Measurements from ENCODE around the gene LHCGR. TPM values are rescaled to one million over a fixed set of nuclear protein-coding genes. Genes with fewer than 3 reads are reported as not detected.

LHCGR gene
- total and polyA plus RNA-seq, 10 donors, result 0.03 TPM; not detected in 9

GRCh38 chr2:48792030-48792429, 36.5 kb upstream of the LHCGR start:
- Histone ChIP-seq H3K36me3 (no peaks in the 10 kb centered on the region), H3K4me3 (no peak overlapping the region), H3K27ac (no peak overlapping the region), H3K4me1 (no peaks in the 10 kb centered on the region), H3K9me3 (no peaks in the 10 kb centered on the region), H3K27me3 (replicated peaks in 1 of 7) (no peaks in the 10 kb centered on the region)
- no peak for TF ChIP-seq POLR2A (IDR thresholded peaks at IDR 0.05)
- no peak for TF ChIP-seq CTCF (IDR thresholded peaks at IDR 0.05 in 8 of 11, conservative IDR thresholded peaks at IDR 0.05 in 3 of 11)
- DNase-seq, result no peak
- WGBS, 5 donors, result 73 to 82% (median 80%) methylated on average over 3 of the region's 3 CpGs
- intact Hi-C loops (cut with DNase I; ENCODE audit: low total_unique reads), result no loop called here

- no peak for DNase-seq
- H3K36me3 ChIP-seq, result no peaks in the 10 kb centered on the region
- no peak overlapping the region for H3K4me3 ChIP-seq
- WGBS, 5 donors, result 75 to 85% (median 78%) methylated on average over 13 of the region's 13 CpGs
- intact Hi-C loops (cut with DNase I; ENCODE audit: low total_unique reads), result no loop called here
- no peaks in the 10 kb centered on the region for H3K9me3 ChIP-seq
- TF ChIP-seq POLR2AphosphoS5 (IDR thresholded peaks at IDR 0.05) (no peak), CTCF (IDR thresholded peaks at IDR 0.05 in 8 of 11, conservative IDR thresholded peaks at IDR 0.05 in 3 of 11) (no peak), POLR2A (IDR thresholded peaks at IDR 0.05) (no peak)
- H3K4me1 ChIP-seq, result no peaks in the 10 kb centered on the region
- H3K27ac ChIP-seq, result no peak overlapping the region
- H3K27me3 ChIP-seq (replicated peaks in 1 of 7), result no peaks in the 10 kb centered on the region
Observed at GRCh38 chr2:48790407-48791170, 35.1 kb upstream of the LHCGR start.

GRCh38 chr2:48787580-48787979, 32.1 kb upstream of the LHCGR start:
- Histone ChIP-seq H3K4me3 (no peak overlapping the region), H3K4me1 (no peaks in the 10 kb centered on the region), H3K9me3 (no peaks in the 10 kb centered on the region), H3K27me3 (replicated peaks in 1 of 7) (no peaks in the 10 kb centered on the region), H3K36me3 (no peaks in the 10 kb centered on the region), H3K27ac (no peak overlapping the region)
- 78 to 91% (median 83%) methylated on average over 8 of the region's 8 CpGs for WGBS, 5 donors
- intact Hi-C loops (cut with DNase I; ENCODE audit: low total_unique reads), result no loop called here
- TF ChIP-seq POLR2AphosphoS5 (IDR thresholded peaks at IDR 0.05) (no peak), CTCF (IDR thresholded peaks at IDR 0.05 in 8 of 11, conservative IDR thresholded peaks at IDR 0.05 in 3 of 11) (no peak), POLR2A (IDR thresholded peaks at IDR 0.05) (no peak)
- no peak for DNase-seq

GRCh38 chr2:48781366-48781765, 25.8 kb upstream of the LHCGR start:
- no peak for DNase-seq

More at GRCh38 chr2:48781366-48781765, 25.8 kb upstream of the LHCGR start:
- Histone ChIP-seq H3K27me3 (replicated peaks in 1 of 7) (no peaks in the 10 kb centered on the region), H3K27ac (no peak overlapping the region), H3K4me1 (no peaks in the 10 kb centered on the region), H3K4me3 (no peak overlapping the region), H3K36me3 (no peaks in the 10 kb centered on the region), H3K9me3 (no peaks in the 10 kb centered on the region)
- TF ChIP-seq CTCF (IDR thresholded peaks at IDR 0.05 in 8 of 11, conservative IDR thresholded peaks at IDR 0.05 in 3 of 11), result no peak
- no peak for TF ChIP-seq POLR2AphosphoS5 (IDR thresholded peaks at IDR 0.05)
- no peak for TF ChIP-seq POLR2A (IDR thresholded peaks at IDR 0.05)
- WGBS, 5 donors, result 64 to 86% (median 81%) methylated on average over 1 of the region's 1 CpG
- intact Hi-C loops (cut with DNase I; ENCODE audit: low total_unique reads), result no loop called here

Data from spleen (tissue), 11 donors.